Measurements from ENCODE around the gene CTDSPL.

Gene CTDSPL

DNA sequence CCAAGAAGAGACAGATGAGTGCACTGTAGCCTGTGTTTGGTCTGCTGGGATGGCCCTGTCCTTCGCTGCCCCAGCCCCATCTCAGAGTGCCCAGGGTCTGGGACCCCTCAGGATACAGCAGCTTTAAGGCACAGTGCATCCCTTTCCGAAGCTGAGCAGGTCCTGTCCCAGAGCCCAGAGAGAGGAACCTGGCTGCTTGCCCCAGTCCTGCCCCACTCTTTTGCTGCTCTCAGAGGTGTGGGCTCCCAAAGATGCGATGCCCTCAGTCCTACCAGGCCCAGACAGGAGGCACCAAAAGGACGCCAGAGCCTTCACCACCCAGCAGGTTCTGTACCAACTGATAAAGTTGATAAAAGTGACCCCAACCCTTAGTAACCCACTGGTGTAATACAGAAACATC, 159.5 kb downstream of the CTDSPL start:
- Histone ChIP-seq H3K4me3 (replicated peaks; ENCODE audit: low read depth, low read length) (no peak overlapping the region), H3K27me3 (replicated peaks; ENCODE audit: control insufficient read depth, insufficient read depth, low read length) (no peaks in the 10 kb centered on the region), H3K36me3 (ENCODE audit: control insufficient read depth, insufficient read depth, low read length) (no peaks in the 10 kb centered on the region)
- TF ChIP-seq, protein P1, sequence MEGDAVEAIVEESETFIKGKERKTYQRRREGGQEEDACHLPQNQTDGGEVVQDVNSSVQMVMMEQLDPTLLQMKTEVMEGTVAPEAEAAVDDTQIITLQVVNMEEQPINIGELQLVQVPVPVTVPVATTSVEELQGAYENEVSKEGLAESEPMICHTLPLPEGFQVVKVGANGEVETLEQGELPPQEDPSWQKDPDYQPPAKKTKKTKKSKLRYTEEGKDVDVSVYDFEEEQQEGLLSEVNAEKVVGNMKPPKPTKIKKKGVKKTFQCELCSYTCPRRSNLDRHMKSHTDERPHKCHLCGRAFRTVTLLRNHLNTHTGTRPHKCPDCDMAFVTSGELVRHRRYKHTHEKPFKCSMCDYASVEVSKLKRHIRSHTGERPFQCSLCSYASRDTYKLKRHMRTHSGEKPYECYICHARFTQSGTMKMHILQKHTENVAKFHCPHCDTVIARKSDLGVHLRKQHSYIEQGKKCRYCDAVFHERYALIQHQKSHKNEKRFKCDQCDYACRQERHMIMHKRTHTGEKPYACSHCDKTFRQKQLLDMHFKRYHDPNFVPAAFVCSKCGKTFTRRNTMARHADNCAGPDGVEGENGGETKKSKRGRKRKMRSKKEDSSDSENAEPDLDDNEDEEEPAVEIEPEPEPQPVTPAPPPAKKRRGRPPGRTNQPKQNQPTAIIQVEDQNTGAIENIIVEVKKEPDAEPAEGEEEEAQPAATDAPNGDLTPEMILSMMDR (IDR thresholded peaks at IDR 0.05; ENCODE audit: insufficient read depth, low read length, poor library complexity, severe bottlenecking) = no peak
- DNase-seq (ENCODE audit: extremely low read depth, insufficient read length) = no peak

DNA sequence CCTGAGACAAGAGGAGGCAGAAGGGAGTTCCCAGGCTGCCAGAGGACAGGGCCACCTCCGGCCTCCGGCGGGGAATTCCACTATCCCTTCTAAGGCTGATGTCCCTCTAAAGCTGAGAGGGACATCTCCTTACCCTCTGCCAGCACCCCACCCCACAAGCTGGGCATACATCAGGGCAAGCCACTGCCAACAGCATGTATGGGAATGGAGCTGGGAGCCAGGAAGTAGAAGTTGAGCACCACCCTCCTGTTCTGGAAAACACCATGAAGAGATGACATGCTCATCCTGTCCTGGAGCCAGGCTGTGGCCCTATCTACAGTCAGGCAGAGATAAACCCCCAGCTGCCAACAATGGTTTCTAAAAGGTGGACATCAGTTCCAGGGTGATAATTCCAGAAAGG, 160.6 kb downstream of the CTDSPL start:
- TF ChIP-seq, protein P1 (IDR thresholded peaks at IDR 0.05; ENCODE audit: insufficient read depth, low read length, poor library complexity, severe bottlenecking) = no peak
- DNase-seq (ENCODE audit: extremely low read depth, insufficient read length) = no peak
- H3K4me3 ChIP-seq (replicated peaks; ENCODE audit: low read depth, low read length) = no peak overlapping the region
- H3K36me3 ChIP-seq (ENCODE audit: control insufficient read depth, insufficient read depth, low read length) = no peaks in the 10 kb centered on the region
- H3K27me3 ChIP-seq (replicated peaks; ENCODE audit: control insufficient read depth, insufficient read depth, low read length) = no peaks in the 10 kb centered on the region

DNA sequence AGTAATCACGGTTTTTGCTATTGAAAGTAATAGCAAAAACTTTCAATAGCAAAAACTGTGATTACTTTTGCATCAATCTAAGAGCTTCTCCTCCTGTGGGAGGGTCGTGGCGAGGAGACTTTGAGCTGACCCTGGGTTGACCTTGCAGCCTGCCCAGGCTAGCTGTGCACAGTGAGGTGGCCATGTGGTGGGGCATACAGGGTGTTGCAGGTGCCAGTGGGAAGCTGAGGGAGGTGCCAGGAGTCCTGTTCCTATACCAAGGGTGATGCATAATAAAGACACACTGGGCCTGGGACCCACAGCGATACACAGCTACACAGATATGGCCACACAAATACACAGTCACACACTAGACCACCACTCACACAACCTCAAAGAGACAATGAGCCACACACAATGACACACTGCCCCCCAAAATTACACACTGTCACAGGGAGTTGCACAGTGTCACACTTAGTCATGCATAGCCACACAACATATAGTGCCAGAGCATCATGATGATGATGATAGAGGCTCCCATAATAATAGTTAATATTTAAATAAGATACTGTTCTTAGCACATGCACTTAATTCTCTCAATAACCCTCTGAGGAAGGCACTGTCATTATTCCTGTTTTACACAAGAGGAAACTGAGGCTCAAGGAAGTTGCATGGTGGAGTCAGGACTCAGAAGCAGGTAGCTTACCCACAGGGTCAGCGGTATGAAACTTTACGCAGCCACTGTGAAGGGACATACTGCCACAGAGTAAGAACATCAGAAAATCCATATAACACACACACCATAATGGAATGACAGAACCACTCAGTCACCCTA, 161.4 kb downstream of the CTDSPL start:
- TF ChIP-seq, protein P1 (IDR thresholded peaks at IDR 0.05; ENCODE audit: insufficient read depth, low read length, poor library complexity, severe bottlenecking) = no peak
- no peaks in the 10 kb centered on the region for H3K36me3 ChIP-seq (ENCODE audit: control insufficient read depth, insufficient read depth, low read length)
- DNase-seq (ENCODE audit: extremely low read depth, insufficient read length) = no peak
- H3K27me3 ChIP-seq (replicated peaks; ENCODE audit: control insufficient read depth, insufficient read depth, low read length) = no peaks in the 10 kb centered on the region
- no peak overlapping the region for H3K4me3 ChIP-seq (replicated peaks; ENCODE audit: low read depth, low read length)

DNA sequence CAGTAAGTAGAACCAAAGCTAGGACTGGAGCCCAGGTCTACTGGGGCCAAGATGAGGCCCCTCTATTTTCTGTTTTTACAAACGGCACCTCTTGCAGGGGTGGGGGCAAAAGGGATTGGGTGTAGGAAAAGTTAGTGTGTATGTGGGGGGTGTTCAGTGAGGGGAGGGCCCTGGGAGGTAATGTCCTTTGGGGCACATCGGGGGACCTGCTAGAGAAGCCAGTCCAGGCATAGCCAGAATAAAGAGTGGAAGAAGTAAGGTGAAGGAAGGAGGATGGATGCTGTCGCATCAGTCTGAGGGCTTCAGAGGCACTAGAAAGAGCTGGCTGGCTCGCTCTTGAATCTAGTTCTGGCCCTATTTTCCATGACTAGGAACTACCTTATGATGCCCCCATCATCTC, 165.2 kb downstream of the CTDSPL start:
- Histone ChIP-seq H3K27me3 (replicated peaks; ENCODE audit: control insufficient read depth, insufficient read depth, low read length) (no peaks in the 10 kb centered on the region; the same call in 1 of the 2 replicates), H3K4me3 (replicated peaks; ENCODE audit: low read depth, low read length) (no peak overlapping the region), H3K36me3 (ENCODE audit: control insufficient read depth, insufficient read depth, low read length) (no peaks in the 10 kb centered on the region)
- DNase-seq (ENCODE audit: extremely low read depth, insufficient read length) = no peak
- TF ChIP-seq, protein P1 (IDR thresholded peaks at IDR 0.05; ENCODE audit: insufficient read depth, low read length, poor library complexity, severe bottlenecking) = no peak

DNA sequence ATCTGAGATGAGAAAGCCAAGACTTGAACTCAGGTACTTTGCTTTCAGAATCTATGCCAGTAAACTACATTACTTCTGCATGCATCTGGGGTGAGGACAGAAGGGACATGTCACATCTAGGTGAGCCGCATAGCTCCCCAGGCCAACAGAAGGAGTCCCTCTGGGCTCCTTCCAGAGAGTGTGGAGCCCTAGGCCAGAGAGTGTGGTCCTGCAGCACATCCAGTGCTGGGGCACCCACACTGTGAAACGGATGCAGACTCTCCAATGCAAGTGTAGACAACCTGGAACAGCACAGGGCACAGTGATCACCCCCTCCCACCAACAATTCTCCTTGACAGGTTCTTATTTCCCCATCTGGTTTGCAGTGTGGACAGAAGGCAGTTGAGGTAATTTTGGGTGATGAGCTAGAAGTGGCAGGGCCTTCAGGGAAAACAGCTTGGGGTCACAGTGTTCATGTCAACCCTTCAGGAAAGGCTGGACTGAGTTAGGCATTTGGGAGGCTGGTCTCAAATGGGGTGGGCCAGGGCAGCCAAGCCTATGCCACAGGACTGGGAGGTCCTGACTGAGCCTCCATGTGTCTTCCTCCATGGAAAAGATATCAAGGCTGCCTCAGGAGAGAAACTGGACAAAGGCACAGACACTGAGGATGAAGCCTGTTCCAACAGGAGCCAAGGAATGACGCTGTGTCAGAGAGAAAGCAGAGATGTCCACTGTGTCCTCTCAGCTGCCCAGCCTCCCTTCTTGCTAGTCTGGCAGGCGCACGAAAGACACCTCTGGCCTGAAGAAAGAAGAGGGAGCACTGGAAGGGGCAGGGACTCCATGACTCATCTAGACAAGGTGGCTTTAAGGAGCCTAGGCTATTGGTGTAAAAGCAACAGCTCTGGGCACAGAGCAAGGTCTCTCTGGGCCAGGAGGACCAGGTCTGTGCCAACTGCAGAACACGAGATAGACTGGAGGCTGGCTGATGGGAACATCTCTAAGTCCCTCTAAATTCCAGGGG, 166.1 kb downstream of the CTDSPL start:
- no peaks in the 10 kb centered on the region for H3K36me3 ChIP-seq (ENCODE audit: control insufficient read depth, insufficient read depth, low read length)
- no peaks in the 10 kb centered on the region; the same call in 1 of the 2 replicates for H3K27me3 ChIP-seq (replicated peaks; ENCODE audit: control insufficient read depth, insufficient read depth, low read length)
- no peak overlapping the region for H3K4me3 ChIP-seq (replicated peaks; ENCODE audit: low read depth, low read length)
- DNase-seq (ENCODE audit: extremely low read depth, insufficient read length) = no peak
- TF ChIP-seq, protein P1 (IDR thresholded peaks at IDR 0.05; ENCODE audit: insufficient read depth, low read length, poor library complexity, severe bottlenecking) = no peak

Measured in GM06990 (cell line).